SK-N-DZ (cell line): ENCODE data around the gene SPOCK2.
"Not testable (repeated sequence)": the region's sequence is repeated elsewhere in the genome, so short reads cannot be mapped to it uniquely, and the experiment has no call there.

Experiments used
- DNase-seq: peaks from one replicate; pipeline ENCODE4 v3.0.0-alpha.2; 2015; ENCODE audit warnings: low spot score

The SPOCK2 gene

DNA sequence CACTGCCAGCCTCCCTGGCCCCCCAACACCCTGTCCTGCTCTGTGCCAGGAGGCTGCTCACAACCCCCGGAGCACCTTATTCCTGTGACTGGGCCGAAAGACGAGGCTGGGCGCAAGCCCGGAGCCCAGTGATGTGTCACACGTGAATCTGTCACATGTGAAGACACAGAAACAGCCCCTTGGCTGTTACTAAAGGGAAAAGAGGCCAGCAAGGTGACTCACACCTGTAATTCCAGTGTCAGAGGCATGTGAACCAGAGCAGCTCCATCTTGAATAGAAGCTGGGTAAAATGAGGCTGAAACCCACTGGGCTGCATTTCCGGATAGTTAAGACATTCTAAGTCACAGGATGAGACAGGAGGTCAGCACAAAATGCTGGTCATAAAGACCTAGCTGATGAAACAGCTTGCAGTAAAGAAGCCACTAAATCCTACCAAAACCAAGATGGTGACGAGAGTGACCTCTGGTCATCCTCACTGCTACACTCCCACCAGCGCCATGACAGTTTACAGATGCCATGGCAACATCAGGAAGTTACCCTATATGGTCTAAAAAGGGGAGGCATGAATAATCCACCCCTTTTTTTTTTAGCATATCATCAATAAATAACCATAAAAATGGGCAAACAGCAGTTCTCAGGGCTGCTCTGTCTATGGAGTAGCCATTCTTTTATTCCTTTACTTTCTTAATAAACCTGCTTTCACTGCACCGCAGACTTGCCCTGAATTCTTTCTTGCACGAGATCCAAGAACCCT lies 55.8 kb downstream of the SPOCK2 start:
- not testable (repeated sequence) for DNase-seq

DNA sequence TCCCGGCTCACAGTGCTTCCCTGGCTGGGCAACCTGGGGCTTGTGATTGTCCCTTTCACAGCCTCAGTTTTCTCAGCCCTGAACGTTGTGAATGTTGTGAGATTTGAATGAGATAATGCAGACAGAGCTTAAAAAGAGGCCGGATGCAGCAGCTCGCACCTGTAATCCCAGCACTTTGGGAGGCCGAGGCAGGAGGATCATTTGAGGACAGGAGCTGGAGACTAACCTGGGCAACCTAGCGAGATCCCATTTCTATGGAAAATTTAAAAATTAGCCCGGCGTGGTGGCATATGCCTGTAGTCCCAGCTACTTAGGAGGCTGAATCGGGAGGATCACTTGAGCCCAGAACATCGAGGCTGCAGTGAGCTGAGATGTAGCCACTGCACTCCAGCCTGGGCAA lies 56.6 kb downstream of the SPOCK2 start:
- no peak for DNase-seq

DNA sequence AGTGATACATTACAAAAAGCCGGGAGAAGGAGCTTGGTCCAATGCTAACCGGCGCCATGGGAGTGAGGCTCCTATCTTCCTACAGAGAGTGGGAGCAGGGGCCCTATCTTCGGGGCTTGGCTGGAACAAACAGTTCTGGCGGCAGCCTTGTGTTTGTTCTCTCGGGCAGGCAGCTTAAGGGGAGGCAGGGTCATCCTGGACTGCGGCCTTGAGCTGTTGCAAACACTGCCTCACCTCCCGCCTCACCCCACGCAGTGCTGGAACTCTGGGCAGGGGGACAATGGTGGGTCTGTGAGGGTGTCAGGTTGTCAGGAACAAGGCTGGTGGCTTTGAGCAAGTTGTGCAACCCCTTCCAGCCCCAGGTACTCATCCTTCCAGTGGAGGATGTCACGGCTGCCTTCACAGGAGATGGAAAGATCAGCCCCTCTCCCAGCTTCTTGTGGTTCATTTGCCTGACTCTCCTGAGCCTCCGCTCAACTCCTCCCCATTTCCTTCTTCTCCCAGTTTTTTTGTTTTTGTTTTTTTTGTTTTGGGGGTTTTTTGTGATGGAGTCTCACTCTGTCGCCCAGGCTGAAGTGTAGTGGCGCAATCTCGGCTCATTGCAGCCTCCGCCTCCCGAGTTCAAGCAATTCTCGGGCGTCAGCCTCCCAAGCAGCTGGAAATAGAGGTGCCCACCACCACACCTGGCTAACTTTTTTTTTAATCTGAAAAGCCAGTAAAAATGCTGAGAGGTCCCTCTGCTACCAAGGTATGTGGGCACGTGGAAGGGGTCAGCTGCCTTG lies 57.4 kb downstream of the SPOCK2 start:
- DNase-seq = no peak

DNA sequence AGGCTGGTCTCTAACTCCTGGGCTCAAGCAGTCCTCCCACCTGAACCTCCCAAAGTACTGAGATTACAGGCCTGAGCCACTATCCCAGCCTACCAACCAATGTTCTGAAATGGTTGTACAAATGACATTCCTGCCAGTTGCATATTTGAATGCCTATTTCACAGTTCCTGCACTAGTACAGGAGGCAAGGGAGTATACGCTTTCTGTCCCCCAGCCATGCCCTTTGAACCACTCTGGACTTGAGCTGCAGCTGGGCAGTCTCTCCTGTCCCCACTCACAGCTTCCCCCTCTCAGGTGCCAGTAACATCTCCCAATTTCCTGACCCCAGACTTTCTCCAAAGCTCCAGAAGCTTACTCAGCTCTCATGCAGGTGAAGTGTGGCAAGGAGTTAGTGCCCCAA lies 58.9 kb downstream of the SPOCK2 start:
- DNase-seq = no peak

DNA sequence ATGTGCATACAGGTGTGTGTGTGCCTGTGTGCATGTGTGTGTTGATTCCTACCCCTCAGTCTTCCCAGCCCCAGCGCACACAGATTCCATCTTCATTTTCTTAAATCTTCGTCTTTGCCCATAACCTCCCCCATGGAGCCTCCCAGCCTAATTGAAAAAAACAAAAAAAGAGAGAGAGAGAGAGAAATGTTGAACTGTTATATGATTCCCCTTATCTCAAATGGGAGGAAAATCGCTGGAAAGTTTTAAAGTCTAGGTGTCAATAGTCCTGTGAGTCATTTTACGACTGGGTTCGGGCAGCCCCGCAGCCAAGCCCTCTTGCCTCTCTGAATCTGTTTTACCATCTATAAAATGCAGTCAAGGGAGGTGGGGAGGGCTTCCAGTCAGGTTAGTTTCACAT lies 60.9 kb downstream of the SPOCK2 start:
- no peak for DNase-seq

DNA sequence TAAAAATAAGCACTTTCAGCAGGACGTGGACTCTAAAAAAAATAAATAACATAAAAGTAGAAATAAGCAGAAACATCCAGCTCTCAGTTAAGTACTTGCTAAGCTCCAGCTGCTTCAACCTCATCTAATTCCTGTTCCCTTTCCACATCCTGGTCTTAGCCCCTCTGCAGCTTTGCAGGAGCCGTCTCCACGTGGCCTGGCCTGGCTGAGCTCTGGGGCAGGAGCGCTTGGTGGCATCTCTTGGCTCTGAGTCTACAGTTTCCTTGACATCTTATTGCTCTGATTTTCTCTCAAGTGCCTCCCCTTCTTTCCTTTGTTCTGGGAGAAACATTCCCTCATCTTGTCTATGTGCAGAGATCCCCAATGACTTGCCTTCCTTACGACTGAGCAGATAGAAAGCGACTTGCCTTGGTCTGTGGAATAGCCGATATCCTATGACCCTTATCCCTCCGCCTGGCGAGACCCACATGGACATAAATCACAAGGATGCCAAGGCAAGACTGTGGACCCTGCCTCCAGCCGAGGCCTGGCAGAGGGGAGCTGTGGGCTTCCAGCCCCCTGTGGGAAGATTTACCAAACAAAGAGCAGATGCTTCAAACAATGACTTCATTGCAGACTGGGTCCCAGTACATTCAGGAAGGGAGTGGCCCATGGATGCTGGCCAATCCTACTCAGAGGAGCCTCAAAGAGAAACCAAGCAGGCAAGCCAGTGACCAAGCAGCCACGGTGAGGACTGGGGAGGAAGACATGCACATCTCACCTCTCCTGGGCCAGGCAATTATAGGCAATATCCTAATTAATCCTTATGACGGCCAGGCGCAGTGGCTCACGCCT lies 61.9 kb downstream of the SPOCK2 start:
- no peak for DNase-seq

DNA sequence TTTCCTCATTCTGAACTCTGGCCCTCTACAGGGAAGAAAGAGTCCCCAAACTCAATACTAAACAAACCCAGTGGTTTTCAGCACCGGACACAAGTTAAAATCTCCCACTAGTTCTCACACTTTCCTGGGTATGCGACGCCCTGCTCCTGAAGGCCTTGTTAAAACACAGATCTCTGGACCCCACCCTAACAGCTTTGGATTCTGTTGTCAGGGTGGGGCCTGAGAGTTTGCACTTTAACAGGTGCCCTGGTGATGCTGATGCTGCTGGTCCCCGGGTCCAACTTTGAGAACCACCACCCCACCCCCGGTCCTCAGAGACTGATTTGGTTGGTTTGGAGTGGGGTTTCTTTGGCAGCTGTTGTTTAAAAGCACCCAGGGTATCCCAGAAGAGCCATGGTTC lies 62.5 kb downstream of the SPOCK2 start:
- DNase-seq = no peak

DNA sequence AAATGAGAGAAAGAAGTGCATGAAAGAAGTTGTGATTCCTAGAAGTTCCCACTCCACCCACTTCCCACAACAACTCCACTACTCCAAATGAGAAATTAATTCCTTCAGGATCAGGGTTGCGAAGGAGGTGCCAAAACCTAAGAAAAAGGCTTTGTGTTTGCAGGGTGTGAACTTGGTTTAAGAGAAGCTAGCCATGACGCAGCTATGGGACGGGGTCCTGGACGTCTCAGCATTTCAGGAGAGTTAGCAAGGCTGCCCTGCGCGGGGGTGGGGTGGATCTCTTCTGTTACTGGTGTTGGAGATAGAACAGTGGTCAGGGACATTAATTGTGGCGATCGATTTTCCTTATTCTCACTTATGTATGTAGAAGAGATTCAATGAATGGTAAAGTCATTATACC lies 63.0 kb downstream of the SPOCK2 start:
- DNase-seq = no peak

DNA sequence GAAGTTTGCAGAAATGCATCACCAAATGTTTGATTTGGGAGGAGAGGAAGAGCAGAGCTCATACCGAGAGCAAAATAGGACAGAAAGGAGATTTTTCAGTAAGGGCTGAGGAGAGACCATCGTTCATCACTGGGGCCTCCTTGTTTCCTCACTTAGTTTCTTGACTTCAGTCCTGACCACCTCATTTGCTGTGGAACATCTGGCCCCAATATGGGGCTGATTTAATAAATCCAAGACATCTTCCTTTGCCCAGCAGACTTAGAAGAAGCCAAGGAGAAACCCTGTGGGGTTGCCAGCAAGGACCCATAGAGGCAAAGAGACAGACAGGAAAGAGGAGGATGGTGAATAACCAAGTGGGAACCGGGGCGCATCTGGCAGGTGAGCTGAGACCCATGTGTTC lies 63.8 kb downstream of the SPOCK2 start:
- DNase-seq = no peak

DNA sequence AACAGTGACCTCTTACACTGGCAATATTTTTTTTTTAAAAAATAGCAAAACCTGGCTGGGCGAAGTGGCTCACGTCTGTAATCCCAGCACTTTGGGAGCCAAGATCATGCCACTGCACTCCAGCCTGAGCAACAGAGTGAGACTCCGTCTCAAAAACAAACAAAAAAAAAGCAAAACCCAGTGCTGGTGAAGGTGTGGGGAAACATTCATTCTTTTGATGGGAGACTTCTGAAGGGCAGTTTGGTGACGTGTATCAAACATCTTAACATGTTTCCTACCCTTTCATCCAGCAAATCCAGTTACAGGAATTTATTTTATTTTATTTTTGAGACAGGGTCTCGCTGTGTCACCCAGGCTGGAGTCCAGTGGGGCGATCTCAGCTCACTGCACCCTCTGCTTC lies 66.1 kb downstream of the SPOCK2 start:
- DNase-seq = no peak

DNA sequence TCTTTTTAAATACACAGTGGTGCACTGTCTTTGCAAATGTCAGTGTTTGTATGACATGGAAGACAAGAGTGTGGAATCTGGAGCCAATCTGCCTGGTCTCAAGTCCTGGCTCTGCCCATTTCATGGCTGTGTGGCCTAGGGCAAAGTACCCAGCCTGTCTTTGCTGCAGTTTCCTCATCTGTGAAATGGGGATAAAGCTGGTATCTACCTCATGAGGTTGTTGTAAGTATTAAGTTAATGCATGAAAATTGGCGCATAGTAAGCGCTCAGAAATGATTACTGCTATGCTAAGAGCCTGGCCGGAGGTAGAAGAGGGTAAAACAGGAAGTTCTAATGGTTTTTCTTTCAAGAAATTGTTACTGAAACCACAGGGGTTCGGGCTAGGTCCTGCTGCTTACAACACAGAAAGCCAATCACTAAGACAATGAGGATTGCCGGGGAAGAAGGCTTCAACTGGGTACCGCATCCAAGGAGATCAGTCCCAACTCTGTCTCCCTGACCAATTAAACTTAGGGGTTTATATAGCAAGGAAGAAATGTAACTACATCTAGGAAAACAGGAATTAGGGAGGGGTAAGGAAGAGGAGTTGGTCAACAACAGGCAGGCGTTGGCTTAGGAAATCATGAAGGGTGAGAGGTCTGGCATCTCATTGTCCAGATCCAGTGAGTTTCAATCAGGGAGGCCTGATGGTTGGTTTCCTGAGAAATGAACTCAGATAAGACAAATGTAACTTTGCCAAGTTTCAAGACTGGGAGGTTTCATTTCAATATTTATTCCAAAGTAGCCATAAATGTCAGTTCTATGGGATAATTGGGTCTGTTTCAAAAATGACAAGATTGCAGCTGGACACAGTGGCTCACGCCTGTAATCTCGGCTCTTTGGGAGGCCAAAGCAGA lies 67.2 kb downstream of the SPOCK2 start:
- no peak for DNase-seq

DNA sequence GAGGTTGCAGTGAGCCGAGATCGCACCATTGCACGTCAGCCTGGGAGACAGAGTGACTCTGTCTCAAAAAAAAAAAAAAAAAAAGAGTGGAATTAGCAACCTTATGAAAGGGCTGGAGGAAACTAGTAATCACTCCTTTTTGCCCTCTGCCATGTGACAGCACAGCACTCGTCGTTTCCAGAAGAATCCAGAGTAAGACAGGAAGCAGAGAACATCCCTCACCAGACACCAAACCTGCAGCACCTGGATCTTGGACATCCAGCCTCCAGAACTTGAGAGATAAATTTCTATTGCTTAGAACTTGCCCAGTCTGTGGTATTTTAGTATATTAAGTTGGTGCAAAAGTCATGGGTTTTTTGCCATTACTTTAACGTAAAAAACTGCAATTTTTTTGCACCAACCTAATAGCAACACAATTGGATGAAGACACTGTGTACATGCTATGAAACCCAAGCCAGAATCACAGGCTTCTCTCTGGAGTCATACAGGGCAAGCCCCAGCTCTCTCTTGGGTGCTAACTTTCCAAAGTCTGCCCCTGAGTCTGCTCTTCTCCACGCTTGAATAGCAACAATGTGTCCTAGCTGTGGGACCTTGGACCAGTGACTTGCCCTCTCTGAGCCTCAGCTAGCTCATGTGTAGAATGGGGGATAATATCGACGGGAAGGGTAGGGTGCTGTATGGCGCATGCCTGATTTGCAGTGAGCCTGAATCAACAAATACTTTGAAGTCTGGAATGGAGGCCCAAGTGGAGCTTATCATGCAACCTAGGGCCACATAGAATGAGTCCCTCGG lies 69.1 kb downstream of the SPOCK2 start:
- no peak for DNase-seq

DNA sequence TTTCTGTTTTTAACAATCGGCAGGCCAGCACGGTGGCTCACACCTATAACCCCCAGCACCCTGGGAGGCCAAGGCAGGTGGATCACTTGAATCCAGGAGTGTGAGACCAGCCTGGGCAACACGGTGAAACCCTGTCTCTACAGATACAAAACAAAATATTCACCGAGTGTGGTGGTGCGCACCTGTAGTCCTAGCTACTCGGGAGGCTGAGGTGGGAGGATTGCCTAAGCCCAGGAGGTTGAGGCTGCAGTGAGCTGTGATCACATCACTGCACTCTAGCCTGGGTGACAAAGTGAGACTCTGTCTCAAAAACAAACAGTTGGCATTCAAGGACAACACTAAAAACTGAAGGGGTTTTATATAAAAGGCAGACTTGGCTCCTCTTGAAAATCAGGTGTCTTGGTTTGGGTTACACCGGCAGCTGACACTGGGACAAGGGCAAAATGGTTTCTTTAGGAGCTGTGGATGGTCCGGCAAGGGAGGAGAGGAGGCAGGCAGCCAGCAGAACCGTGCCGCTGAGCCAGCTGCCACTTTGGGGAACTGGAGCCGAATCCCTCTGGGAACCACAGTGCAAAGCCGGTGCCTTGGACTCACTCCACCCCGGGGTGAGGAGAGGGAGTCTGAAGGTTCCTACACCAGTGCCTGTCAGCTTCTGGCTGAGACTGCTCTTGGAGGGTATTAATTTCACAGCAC lies 71.6 kb downstream of the SPOCK2 start:
- DNase-seq = no peak

DNA sequence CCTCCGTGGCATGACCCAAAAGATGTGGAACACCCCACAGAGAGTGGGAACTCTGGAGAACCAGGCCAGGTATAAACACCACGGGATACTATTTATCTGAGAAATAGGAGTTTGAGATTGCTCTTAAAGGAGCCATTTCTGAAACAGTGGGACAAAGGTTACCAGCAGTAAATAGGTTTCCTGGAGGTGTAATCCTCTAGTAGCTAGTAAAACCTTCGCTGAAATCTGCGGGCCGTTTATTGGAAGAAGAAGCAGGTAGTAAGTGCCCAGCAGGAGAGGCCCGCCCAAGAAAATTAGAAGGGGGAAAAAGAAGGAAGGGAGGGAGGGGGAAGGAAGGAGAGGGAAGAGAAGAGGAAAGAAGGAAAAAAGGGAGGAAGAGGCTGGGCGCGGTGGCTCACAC lies 72.5 kb downstream of the SPOCK2 start:
- no peak for DNase-seq

DNA sequence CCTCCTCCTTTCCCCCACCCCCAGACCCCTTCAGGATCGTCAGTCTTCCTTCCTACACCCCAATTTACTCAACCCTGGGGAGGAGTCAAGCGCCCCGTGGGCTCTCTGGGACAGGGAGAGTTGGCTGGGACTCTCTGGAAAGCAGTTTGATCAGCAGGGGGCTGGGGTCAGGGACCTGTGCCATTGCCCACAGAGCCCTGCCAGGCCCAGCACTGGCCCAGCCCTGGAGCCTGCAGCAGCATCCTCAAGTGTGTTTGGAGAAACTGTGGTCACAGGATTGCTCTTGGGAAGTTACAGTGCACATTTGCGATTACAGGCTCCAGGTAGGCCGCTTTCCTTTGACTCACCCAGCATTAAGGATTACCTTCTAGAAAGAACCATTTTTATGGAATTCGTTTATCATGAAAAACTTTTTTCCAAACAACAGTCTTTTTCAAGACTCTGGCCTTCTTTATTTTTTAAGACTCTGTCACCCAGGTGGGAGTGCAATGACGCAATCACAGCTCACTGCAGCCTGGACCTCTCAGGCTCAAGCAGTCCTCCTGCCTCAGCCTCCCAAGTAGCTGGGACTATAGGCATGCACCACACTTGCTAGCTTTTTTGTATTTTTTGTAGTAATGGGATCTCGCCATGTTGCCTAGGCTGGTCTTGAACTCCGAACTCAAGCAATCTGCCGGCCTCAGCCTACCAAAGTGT lies 73.4 kb downstream of the SPOCK2 start:
- no peak for DNase-seq

DNA sequence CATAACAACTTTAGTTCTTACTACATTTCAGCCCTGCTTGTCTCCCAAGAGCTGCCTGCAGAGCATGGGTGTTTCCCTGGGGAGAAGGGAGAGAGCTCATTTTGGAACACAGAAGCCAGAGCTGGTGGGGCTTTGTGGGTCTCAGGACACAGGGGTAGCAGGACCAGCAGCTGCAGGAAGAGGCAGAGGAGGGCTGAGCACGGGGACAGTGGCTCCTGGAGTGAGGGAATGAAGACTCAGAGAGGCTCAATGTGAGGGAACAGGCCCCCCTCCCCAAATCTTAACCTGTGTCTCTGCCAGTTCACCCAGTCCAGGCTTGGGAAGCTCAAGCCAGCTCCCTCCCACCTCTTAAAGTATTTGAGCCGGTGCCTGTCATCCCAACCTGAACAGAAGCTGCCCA lies 74.2 kb downstream of the SPOCK2 start:
- no peak for DNase-seq

DNA sequence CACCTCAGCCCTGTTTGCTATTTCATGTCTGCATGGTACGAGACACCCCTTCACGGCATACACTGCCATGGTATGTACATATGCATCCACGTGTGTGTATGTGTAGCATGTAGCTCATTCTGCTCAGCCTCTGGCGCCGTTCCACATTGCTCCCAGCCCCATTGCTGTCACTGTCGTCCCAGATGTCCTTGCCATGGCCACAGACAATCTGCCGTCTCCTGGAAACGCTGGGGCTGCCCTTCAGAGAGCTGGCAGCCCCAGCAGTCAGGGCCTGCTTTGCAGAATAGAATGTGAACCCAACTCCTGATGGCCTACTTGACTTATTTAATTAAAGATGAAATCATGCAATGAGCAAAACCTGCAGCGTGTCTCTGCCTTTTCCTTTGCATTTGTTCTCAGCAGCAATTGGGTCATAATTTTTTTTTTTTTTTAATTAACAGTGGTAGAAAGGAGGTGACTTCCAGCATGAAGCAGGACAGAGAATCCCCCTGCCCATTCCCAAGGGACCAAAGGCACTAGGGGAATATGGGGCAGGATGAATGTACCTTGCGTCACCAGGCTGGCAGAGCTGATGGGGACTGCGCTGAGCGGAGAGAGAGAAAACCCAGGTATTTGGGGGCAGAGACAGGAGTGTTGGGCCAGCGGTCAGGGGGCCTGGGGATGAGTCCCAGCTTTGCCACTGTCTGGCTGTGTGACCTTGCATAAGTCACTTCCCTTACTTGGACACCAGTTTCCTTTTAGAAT lies 75.0 kb downstream of the SPOCK2 start:
- peak; percentile 24 for DNase-seq

DNA sequence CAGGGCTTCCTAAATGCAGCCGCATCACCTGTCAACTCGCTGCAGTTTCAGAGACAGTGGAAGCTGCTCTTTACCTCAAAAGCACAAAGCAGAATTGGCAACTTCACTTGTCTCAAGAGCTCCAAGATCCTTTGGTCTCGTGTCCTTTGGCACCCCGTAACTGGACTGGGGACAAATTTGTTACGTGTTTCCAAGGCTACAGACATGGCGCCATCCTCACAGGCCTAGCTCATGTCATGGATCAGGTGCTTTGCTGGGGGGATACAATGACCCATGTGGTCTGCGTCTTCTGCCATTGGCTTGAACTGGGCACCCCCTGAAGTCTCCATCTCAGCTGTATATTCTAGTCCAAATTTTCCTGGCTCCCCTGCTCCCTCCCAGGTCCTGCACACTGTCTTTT lies 75.6 kb downstream of the SPOCK2 start:
- no peak for DNase-seq
